Measurements from ENCODE around the gene RPRD1A. TPM values are rescaled to one million over a fixed set of nuclear protein-coding genes. Genes with fewer than 3 reads are reported as not detected.

The RPRD1A gene
- total RNA-seq, 1 donor from 2014 or later: 35.5 TPM

GRCh38 chr18:35949903-35950627, 117.3 kb downstream of the RPRD1A start:
- no peak overlapping the region for H3K27ac Mint-ChIP-seq (ENCODE audit: unreplicated experiment)
- H3K36me3 Mint-ChIP-seq (ENCODE audit: low read depth): peaks cover 1% of the 10 kb centered on the region
- H3K4me3 Mint-ChIP-seq (ENCODE audit: unreplicated experiment): peak overlapping the region; percentile 84
- peaks cover 10% of the 10 kb centered on the region for H3K27me3 Mint-ChIP-seq (ENCODE audit: low read depth)
- peaks cover 6% of the 10 kb centered on the region for H3K9me3 Mint-ChIP-seq (ENCODE audit: low read depth)
- peak; percentile 79 for DNase-seq (ENCODE audit: low spot score)
- TF ChIP-seq CTCF (IDR thresholded peaks at IDR 0.05): peak; percentile 99
- H3K4me1 Mint-ChIP-seq (ENCODE audit: low read depth): peaks cover 6% of the 10 kb centered on the region

GRCh38 chr18:35949090-35949489, 118.3 kb downstream of the RPRD1A start:
- Mint-ChIP-seq H3K27ac (ENCODE audit: unreplicated experiment) (no peak overlapping the region), H3K4me3 (ENCODE audit: unreplicated experiment) (no peak overlapping the region), H3K4me1 (ENCODE audit: low read depth) (peaks cover 6% of the 10 kb centered on the region), H3K27me3 (ENCODE audit: low read depth) (peaks cover 7% of the 10 kb centered on the region), H3K9me3 (ENCODE audit: low read depth) (peaks cover 6% of the 10 kb centered on the region), H3K36me3 (ENCODE audit: low read depth) (peaks cover 1% of the 10 kb centered on the region)
- DNase-seq (ENCODE audit: low spot score): no peak
- no peak for TF ChIP-seq CTCF (IDR thresholded peaks at IDR 0.05)

GRCh38 chr18:35948080-35948479, 119.3 kb downstream of the RPRD1A start:
- peaks cover 7% of the 10 kb centered on the region for H3K27me3 Mint-ChIP-seq (ENCODE audit: low read depth)
- no peak overlapping the region for H3K4me3 Mint-ChIP-seq (ENCODE audit: unreplicated experiment)
- H3K4me1 Mint-ChIP-seq (ENCODE audit: low read depth): peaks cover 6% of the 10 kb centered on the region
- peaks cover 5% of the 10 kb centered on the region for H3K9me3 Mint-ChIP-seq (ENCODE audit: low read depth)
- H3K27ac Mint-ChIP-seq (ENCODE audit: unreplicated experiment): no peak overlapping the region
- no peak for TF ChIP-seq CTCF (IDR thresholded peaks at IDR 0.05)
- peaks cover 1% of the 10 kb centered on the region for H3K36me3 Mint-ChIP-seq (ENCODE audit: low read depth)
- DNase-seq (ENCODE audit: low spot score): no peak

GRCh38 chr18:35942661-35943060, 124.7 kb downstream of the RPRD1A start:
- no peaks in the 10 kb centered on the region for H3K4me1 Mint-ChIP-seq (ENCODE audit: low read depth)
- no peak for DNase-seq (ENCODE audit: low spot score)
- no peaks in the 10 kb centered on the region for H3K36me3 Mint-ChIP-seq (ENCODE audit: low read depth)
- H3K27ac Mint-ChIP-seq (ENCODE audit: unreplicated experiment): no peak overlapping the region
- no peak for TF ChIP-seq CTCF (IDR thresholded peaks at IDR 0.05)
- no peak overlapping the region for H3K4me3 Mint-ChIP-seq (ENCODE audit: unreplicated experiment)
- no peaks in the 10 kb centered on the region for H3K27me3 Mint-ChIP-seq (ENCODE audit: low read depth)
- H3K9me3 Mint-ChIP-seq (ENCODE audit: low read depth): no peaks in the 10 kb centered on the region

GRCh38 chr18:35942133-35942532, 125.2 kb downstream of the RPRD1A start:
- TF ChIP-seq CTCF (IDR thresholded peaks at IDR 0.05): no peak
- H3K9me3 Mint-ChIP-seq (ENCODE audit: low read depth): no peaks in the 10 kb centered on the region
- H3K36me3 Mint-ChIP-seq (ENCODE audit: low read depth): no peaks in the 10 kb centered on the region
- DNase-seq (ENCODE audit: low spot score): no peak
- no peak overlapping the region for H3K27ac Mint-ChIP-seq (ENCODE audit: unreplicated experiment)
- no peaks in the 10 kb centered on the region for H3K27me3 Mint-ChIP-seq (ENCODE audit: low read depth)
- H3K4me1 Mint-ChIP-seq (ENCODE audit: low read depth): no peaks in the 10 kb centered on the region
- H3K4me3 Mint-ChIP-seq (ENCODE audit: unreplicated experiment): no peak overlapping the region
